Measurements from ENCODE around the gene NCOA6. TPM values are rescaled to one million over a fixed set of nuclear protein-coding genes. Genes with fewer than 3 reads are reported as not detected.

The NCOA6 gene
- total RNA-seq, 2 experiments from 2014 or later = 25.8 to 26.9 TPM

Other genes with a start within 250 kb of the NCOA6 start
- gene PIGU, start 148.6 kb downstream of the NCOA6 start, total RNA-seq = 10 to 100 TPM; 19.1 to 21.2 TPM
- 1 to 10 TPM; 2.0 to 2.1 TPM for gene TP53INP2, start 121.3 kb downstream of the NCOA6 start, total RNA-seq
- 1 to 10 TPM; 5.2 to 6.0 TPM for gene GGT7, start 47.2 kb upstream of the NCOA6 start, total RNA-seq
- 10 to 100 TPM; 24.0 to 25.5 TPM for gene ACSS2, start 51.0 kb upstream of the NCOA6 start, total RNA-seq
- 10 to 100 TPM; 55.1 to 55.6 TPM for gene GSS, start 130.2 kb upstream of the NCOA6 start, total RNA-seq
- gene MYH7B, start 130.2 kb upstream of the NCOA6 start, total RNA-seq = under 1 TPM; 0.13 to 0.26 TPM

All from activated CD8-positive, alpha-beta T cell treated with anti-CD3 and anti-CD28 coated beads, Interleukin-2, amount 10 ng/mL, durations not matched to agents 7 days and 5 days (primary cell).